Right cardiac atrium (tissue), 5 donors: ENCODE measurements around the gene RBM17. TPM values are rescaled to one million over a fixed set of nuclear protein-coding genes. Genes with fewer than 3 reads are reported as not detected.
"Not testable (repeated sequence)": the region's sequence is repeated elsewhere in the genome, so short reads cannot be mapped to it uniquely, and the experiment has no call there.

Source experiments
- ATAC-seq, 2 donors: fragments of 200-7000 bp; cut with Tn5 transposase; one replicate each; pipeline versions ENCODE4 v1.8.0 to v1.9.1; 2020; ENCODE audit warnings: moderate library complexity in 2 of 2, mild to moderate bottlenecking in 1 of 2
- DNase-seq, 3 donors: peaks; one replicate each; pipeline ENCODE4 v3.0.0-alpha.2; 2020
- H3K27ac ChIP-seq: one replicate; pipeline ENCODE4 v1.5.1; 2013; ENCODE audit warnings: mild to moderate bottlenecking, low read length, control low read depth, moderate library complexity
- H3K27me3 ChIP-seq: one replicate; pipeline ENCODE4 v1.6.1; 2013; ENCODE audit not compliant: control insufficient read depth, insufficient read depth
- H3K4me1 ChIP-seq: one replicate; pipeline ENCODE4 v1.6.1; 2013; ENCODE audit warnings: low read length; ENCODE audit not compliant: control insufficient read depth, insufficient read depth
- H3K4me3 ChIP-seq: one replicate; pipeline ENCODE4 v1.5.1; 2013; ENCODE audit warnings: low read length, control low read depth
- H3K9me3 ChIP-seq: one replicate; pipeline ENCODE4 v1.6.1; 2013; ENCODE audit warnings: low read length; ENCODE audit not compliant: control insufficient read depth
- WGBS: extraction: QIAGEN DNeasy Blood & Tissue Kit; methylation state at CpG from one replicate; pipeline ENCODE4 v1.1.7; 2013; 5-methylcytosine and 5-hydroxymethylcytosine counted together
- intact Hi-C, 4 donors: fragments of 100-400 bp; cut with DNase I; formaldehyde crosslinking; loops; one replicate each; pipeline versions ENCODE4 v1.11.0 to v1.14.0; 2022 to 2023
- polyA plus RNA-seq: library from polyadenylated mRNA; stranded (reverse); fragments of 200-250 nt; gene quantifications from one replicate; pipeline ENCODE4 v1.2.3, GENCODE V29; 2013
- total RNA-seq, 4 donors: library from RNA; stranded (reverse); fragmentation: NEBNext Ultra II Directional; extraction: Animal tissue kit (Norgen Biotek cat#: 25700); gene quantifications; one replicate each; pipeline ENCODE4 v1.2.1, GENCODE V29; 2021
- donor health status: healthy with polysubstance abuse.
- donor health status: DM: no; HTN: yes; CAD: no.
- donor health status: DM: no; HTN: no; CAD: no.
- donor health status: DM: no; HTN: yes; CAD: no; lungs with severe emphysema.
- donor health status: DM: yes; HTN: yes; CAD: no.

The RBM17 gene
- total and polyA plus RNA-seq, 5 donors = 51.0 to 66.5 (median 56.9) TPM

GRCh38 chr10:6058682-6059475 lies 30.0 kb upstream of the RBM17 start:
- ATAC-seq (no peak), DNase-seq (no peak)
- H3K4me1 ChIP-seq = no peaks in the 10 kb centered on the region
- H3K27me3 ChIP-seq = no peaks in the 10 kb centered on the region
- H3K27ac ChIP-seq = no peak overlapping the region
- intact Hi-C loops = no loop called here
- 94% methylated on average over 3 of the region's 3 CpGs for WGBS
- H3K4me3 ChIP-seq = no peak overlapping the region
- H3K9me3 ChIP-seq = no peaks in the 10 kb centered on the region

DNA sequence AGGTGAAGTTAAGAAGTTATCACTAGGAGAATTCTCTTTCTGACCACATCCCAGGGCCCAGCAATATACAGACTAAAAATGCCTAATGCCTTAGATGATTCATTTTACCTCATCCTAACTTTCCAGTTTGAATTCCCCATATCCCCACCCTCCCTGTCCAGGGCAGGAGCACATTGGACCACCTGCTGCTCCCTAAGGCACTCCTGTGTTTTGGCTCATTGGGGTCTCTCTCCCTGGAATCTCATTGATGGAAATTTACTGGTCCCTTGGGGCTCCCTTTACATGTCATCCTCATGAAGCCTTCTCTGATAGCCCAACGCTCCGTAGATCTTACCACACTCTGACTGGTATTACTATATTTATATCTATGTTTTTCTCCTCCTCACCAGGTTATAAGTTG lies 29.3 kb upstream of the RBM17 start:
- Histone ChIP-seq H3K27ac (no peak overlapping the region), H3K27me3 (no peaks in the 10 kb centered on the region), H3K4me1 (no peaks in the 10 kb centered on the region), H3K9me3 (no peaks in the 10 kb centered on the region), H3K4me3 (no peak overlapping the region)
- 91% methylated on average over 2 of the region's 2 CpGs for WGBS
- DNase-seq = no peak
- ATAC-seq = no peak
- intact Hi-C loops = no loop called here

- DNase-seq (no peak), ATAC-seq (no peak)
- no peak overlapping the region for H3K27ac ChIP-seq
- H3K4me3 ChIP-seq = no peak overlapping the region
- WGBS = 91% methylated on average over 8 of the region's 8 CpGs
- H3K27me3 ChIP-seq = no peaks in the 10 kb centered on the region
- peaks cover 2% of the 10 kb centered on the region for H3K4me1 ChIP-seq
- no peaks in the 10 kb centered on the region for H3K9me3 ChIP-seq
- intact Hi-C loops = no loop called here
Measured at GRCh38 chr10:6061056-6061455, 27.8 kb upstream of the RBM17 start.

GRCh38 chr10:6062101-6062771 lies 26.6 kb upstream of the RBM17 start, which contains the start of gene IL2RA:
TSS of gene IL2RA (minus strand) at chr10:6062367. CDS start at chr10:6062151, 216 bp downstream.
- Histone ChIP-seq H3K4me3 (no peak within 1 kb of the TSS), H3K4me1 (peaks cover 7% of the 10 kb centered on the region), H3K27ac (no peak within 1 kb of the TSS), H3K27me3 (no peaks in the 10 kb centered on the region), H3K9me3 (no peaks in the 10 kb centered on the region)
- DNase-seq (peak in 1 of 3 donors; percentile 64), ATAC-seq (no peak)
- intact Hi-C loops = no loop called here
- WGBS = 82% methylated on average over 18 of the region's 18 CpGs

GRCh38 chr10:6064119-6064518 lies 24.7 kb upstream of the RBM17 start:
- intact Hi-C loops = no loop called here
- H3K27ac ChIP-seq = no peak overlapping the region
- WGBS = 96% methylated on average over 7 of the region's 7 CpGs
- H3K4me3 ChIP-seq = no peak overlapping the region
- peaks cover 7% of the 10 kb centered on the region for H3K4me1 ChIP-seq
- no peak for ATAC-seq
- H3K9me3 ChIP-seq = no peaks in the 10 kb centered on the region
- H3K27me3 ChIP-seq = no peaks in the 10 kb centered on the region
- DNase-seq = no peak

GRCh38 chr10:6064726-6065125 lies 24.1 kb upstream of the RBM17 start:
- WGBS = 94% methylated on average over 3 of the region's 3 CpGs
- H3K9me3 ChIP-seq, H3K27ac ChIP-seq, ATAC-seq, H3K27me3 ChIP-seq, H3K4me3 ChIP-seq, intact Hi-C loops, H3K4me1 ChIP-seq, DNase-seq: not testable (repeated sequence)

GRCh38 chr10:6065406-6065805 lies 23.4 kb upstream of the RBM17 start:
- intact Hi-C loops = no loop called here
- Histone ChIP-seq H3K27me3 (no peaks in the 10 kb centered on the region), H3K4me1 (peaks cover 7% of the 10 kb centered on the region), H3K4me3 (no peak overlapping the region), H3K27ac (peak overlapping the region; percentile 65), H3K9me3 (no peaks in the 10 kb centered on the region)
- no peak for ATAC-seq
- DNase-seq = no peak
- WGBS = 82% methylated on average over 3 of the region's 3 CpGs

GRCh38 chr10:6065835-6066234 lies 23.0 kb upstream of the RBM17 start:
- peak; percentile 87 to 88 for ATAC-seq
- H3K4me1 ChIP-seq = peaks cover 7% of the 10 kb centered on the region

DNA sequence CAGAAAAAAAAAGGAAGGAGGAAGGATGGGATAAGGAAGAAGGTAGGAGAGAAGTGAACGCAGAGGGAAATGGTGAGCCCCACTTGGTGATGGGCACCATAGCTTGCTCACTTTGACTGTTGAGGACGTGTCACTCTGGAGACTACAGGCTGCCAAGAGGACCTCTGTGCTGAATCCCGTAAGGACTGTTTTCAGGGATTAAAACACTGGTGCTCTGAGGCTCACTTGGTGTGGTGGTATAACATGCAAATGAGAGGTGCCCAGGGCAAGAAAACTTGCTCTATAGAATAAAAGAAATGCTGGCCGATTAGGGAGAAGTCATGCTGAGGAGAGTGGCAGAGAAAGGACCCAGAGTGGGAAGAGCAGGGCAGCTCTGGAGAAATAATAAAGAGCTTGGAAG lies 21.4 kb upstream of the RBM17 start:
- Histone ChIP-seq H3K27me3 (no peaks in the 10 kb centered on the region), H3K9me3 (no peaks in the 10 kb centered on the region), H3K27ac (no peak overlapping the region), H3K4me3 (no peak overlapping the region), H3K4me1 (peaks cover 7% of the 10 kb centered on the region)
- WGBS = 73% methylated on average over 4 of the region's 4 CpGs
- intact Hi-C loops = no loop called here
- ATAC-seq (no peak), DNase-seq (no peak)

More at GRCh38 chr10:6065835-6066234, 23.0 kb upstream of the RBM17 start:
- Histone ChIP-seq H3K9me3 (no peaks in the 10 kb centered on the region), H3K4me3 (no peak overlapping the region), H3K27ac (peak overlapping the region; percentile 79), H3K27me3 (no peaks in the 10 kb centered on the region)
- intact Hi-C loops = no loop called here
- peak in 1 of 3 donors; percentile 62 for DNase-seq
- WGBS = 32% methylated on average over 4 of the region's 4 CpGs

- Histone ChIP-seq H3K27me3 (no peaks in the 10 kb centered on the region), H3K9me3 (no peaks in the 10 kb centered on the region), H3K4me1 (peaks cover 7% of the 10 kb centered on the region), H3K4me3 (no peak overlapping the region), H3K27ac (no peak overlapping the region)
- intact Hi-C loops = no loop called here
- WGBS = 83% methylated on average over 6 of the region's 6 CpGs
- no peak for ATAC-seq
- DNase-seq = no peak
Measured at GRCh38 chr10:6068006-6068405, 20.8 kb upstream of the RBM17 start.

GRCh38 chr10:6068422-6068821 lies 20.4 kb upstream of the RBM17 start:
- no peak for ATAC-seq
- H3K27ac ChIP-seq = no peak overlapping the region
- H3K4me3 ChIP-seq = no peak overlapping the region
- no peaks in the 10 kb centered on the region for H3K27me3 ChIP-seq
- no peak for DNase-seq
- no peaks in the 10 kb centered on the region for H3K9me3 ChIP-seq
- WGBS = 72% methylated on average over 8 of the region's 8 CpGs
- intact Hi-C loops = no loop called here
- H3K4me1 ChIP-seq = peaks cover 7% of the 10 kb centered on the region
